D721Med (cell line): ENCODE data around the gene HERC2.

ENCODE experiments used
- DNase-seq: peaks from one replicate; pipeline ENCODE4 v3.0.0; 2011; ENCODE audit warnings: low spot score; ENCODE audit not compliant: insufficient read length
- FAIRE-seq: peaks from 2 replicates; lab custom pipeline; 2011; peaks lifted over from hg19 to GRCh38; lab: Jason Lieb, UNC
- TF ChIP-seq, protein P1 (sequence below): IDR thresholded peaks from 2 replicates; pipeline ENCODE4 v1.5.1; 2012; ENCODE audit warnings: mild to moderate bottlenecking, control low read depth; ENCODE audit not compliant: insufficient read depth; ENCODE audit errors: missing control alignments

The HERC2 gene

GRCh38 chr15:28104326-28104725, 217.7 kb downstream of the HERC2 start:
- DNase-seq = no peak
- TF ChIP-seq, protein P1, sequence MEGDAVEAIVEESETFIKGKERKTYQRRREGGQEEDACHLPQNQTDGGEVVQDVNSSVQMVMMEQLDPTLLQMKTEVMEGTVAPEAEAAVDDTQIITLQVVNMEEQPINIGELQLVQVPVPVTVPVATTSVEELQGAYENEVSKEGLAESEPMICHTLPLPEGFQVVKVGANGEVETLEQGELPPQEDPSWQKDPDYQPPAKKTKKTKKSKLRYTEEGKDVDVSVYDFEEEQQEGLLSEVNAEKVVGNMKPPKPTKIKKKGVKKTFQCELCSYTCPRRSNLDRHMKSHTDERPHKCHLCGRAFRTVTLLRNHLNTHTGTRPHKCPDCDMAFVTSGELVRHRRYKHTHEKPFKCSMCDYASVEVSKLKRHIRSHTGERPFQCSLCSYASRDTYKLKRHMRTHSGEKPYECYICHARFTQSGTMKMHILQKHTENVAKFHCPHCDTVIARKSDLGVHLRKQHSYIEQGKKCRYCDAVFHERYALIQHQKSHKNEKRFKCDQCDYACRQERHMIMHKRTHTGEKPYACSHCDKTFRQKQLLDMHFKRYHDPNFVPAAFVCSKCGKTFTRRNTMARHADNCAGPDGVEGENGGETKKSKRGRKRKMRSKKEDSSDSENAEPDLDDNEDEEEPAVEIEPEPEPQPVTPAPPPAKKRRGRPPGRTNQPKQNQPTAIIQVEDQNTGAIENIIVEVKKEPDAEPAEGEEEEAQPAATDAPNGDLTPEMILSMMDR = no peak
- no peak for FAIRE-seq

- TF ChIP-seq, protein P1 = no peak
- no peak for DNase-seq
- FAIRE-seq = no peak
Observed at GRCh38 chr15:28103831-28104230, 218.1 kb downstream of the HERC2 start.

DNA sequence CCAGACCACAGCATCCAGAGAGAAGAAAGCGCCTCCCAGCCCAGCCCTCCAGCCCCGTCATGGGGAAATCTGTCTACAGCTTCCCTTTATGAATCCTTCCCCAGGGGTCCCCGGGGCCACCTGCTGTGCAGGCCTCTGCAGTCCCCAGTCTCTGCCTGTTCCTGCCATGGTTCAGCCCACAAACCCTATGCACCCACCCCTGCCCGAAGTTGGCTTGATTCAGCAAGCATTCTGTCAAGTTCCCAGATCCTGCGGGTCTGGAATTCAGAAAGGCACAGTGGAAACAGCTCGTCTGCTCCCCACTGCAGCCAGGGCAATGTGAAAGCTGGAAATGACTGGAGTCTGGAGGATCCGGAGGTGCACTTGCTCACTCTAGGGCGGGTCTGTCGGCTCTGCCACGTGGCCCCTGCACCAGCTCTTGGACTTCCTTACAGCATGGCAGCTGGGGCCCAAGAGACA, 220.0 kb downstream of the HERC2 start:
- no peak for FAIRE-seq
- TF ChIP-seq, protein P1 = no peak

DNA sequence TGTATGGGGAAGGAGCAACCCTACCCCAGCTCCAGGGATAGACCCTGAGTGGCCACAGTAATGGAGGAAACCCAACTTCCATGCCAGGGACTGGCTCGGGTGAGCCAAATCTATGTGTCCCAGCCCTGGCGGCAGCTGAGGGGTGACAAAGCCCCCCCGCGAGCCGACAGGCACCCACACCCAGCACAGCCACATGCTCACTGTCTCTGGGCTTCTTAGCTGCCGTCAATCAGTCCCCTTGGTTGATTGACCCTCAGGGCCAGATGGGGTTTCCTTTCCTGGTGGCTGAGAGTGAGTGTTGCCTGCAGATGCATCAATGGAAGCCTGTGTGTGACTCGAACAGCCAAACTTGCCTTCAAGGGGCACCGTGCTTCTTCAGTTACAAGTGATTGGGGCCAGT, 220.8 kb downstream of the HERC2 start:
- TF ChIP-seq, protein P1 = no peak
- no peak for FAIRE-seq
- no peak for DNase-seq

More for the DNA sequence above, 220.0 kb downstream of the HERC2 start:
- DNase-seq = no peak

DNA sequence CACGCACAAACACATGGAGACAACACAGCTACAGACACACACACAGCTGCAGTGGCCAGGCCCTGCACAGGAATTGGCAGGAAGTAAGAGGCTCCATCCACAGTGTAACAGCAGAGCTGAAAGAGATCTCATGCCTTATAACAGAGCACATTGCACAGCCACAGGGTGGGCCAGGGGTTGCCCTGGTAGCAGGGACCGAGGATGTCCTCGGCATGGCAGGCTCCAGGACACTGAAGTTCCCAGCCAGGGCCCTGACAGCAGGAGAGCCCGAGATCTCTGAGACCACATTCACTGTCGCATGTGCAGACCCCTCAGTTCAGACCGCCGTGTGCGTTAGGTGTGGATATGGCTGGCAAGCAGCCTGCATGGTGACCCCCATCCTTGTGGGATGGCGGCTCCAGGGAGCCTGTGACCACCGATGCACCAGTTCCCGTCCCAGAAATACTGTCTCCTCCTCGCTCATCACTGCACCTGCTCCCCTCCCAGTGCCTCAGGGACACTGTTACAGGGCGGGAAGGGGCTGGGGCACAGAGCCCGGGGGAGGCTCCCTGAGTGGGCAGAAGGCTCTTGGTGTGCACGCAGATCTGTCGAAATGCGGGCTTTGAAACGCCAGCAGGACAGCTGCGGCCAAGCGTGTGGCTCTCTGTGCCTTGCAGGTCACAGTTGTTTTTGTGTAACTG, 221.3 kb downstream of the HERC2 start:
- no peak for DNase-seq
- TF ChIP-seq, protein P1 = no peak
- FAIRE-seq = no peak

DNA sequence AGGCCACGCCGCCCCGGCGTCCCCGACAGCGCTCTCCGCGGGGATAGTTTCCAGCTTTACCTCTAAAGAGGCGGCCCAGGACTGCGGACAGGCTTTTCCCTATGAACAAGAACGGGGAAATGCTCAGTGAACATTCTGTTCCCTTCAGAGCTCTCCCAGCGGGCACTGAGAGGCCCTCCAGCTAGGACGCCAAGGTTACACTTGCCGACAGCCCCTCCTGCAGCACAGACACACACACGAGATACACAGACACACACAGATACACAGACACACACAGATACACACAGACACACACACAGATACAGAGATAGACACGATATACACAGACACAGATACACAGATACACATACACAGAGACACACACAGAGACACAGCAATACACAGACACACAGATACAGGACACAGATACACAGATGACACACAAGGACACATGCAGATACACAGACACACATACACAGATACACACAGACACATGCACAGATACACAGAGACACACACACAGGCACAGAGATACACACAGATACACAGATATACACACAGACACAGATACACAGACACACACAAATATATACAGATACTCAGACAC, 222.3 kb downstream of the HERC2 start:
- TF ChIP-seq, protein P1 = no peak
- FAIRE-seq (no peak), DNase-seq (no peak)
